ENCODE measurements around the gene ZNF692. TPM values are rescaled to one million over a fixed set of nuclear protein-coding genes. Genes with fewer than 3 reads are reported as not detected.

ZNF692 gene
- total and polyA plus RNA-seq, 7 donors, result 13.4 to 30.8 (median 19.6) TPM

DNA sequence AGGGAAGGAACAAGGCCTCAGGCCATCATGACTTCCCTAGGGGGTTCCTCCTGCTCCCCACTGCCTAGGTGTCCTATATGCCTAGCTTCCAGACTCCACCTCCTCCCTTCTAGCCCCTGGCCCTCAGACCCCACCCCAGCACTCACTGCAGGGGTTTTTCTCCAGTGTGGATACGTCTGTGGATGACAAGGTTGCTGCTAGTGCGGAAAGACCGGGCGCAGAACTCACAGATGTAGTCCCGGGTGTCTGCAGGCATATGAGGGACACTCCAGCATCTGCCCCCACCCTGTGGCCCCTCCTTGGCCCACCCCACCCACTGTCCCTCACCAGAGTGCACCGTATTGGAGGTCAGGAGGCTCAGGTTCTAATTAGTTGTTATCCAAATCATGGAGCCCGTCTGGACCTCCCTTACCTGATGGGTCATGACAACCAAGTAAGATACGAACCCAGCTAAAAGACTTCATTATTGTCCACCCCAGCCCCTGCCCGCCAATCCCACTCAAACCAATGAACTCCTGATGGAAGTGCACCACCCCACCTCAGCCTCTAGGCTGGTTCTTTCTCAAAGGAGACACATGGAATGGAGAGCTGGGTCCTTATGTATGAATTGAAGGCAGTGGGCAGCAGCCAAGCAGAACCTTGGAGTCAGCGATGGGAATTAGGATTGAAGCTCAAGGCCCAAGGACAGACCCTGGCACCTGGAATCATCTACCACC is 8.2 kb downstream of the ZNF692 start:
- WGBS, 3 donors, result 79 to 82% (median 79%) methylated on average over 10 of the region's 10 CpGs
- no peaks in the 10 kb centered on the region for H3K9me3 ChIP-seq
- H3K36me3 ChIP-seq (ENCODE audit: insufficient read depth in 1 of 2, low read depth in 1 of 2), result peaks cover 21 to 77% of the 10 kb centered on the region in 2 donors
- intact Hi-C loops (cut with DNase I), result no loop called here
- no peak overlapping the region for H3K27ac ChIP-seq
- no peaks in the 10 kb centered on the region for H3K4me1 ChIP-seq
- H3K4me3 ChIP-seq, result no peak overlapping the region
- ATAC-seq (no peak), DNase-seq (no peak)
- H3K27me3 ChIP-seq (ENCODE audit: insufficient read depth in 3 of 3, low read length in 2 of 3), result no peaks in the 10 kb centered on the region
- TF ChIP-seq CTCF (IDR thresholded peaks at IDR 0.05), result no peak

GRCh38 chr1:248850124-248850523 is 8.8 kb downstream of the ZNF692 start:
- no peak for ATAC-seq
- Histone ChIP-seq H3K9me3 (no peaks in the 10 kb centered on the region), H3K4me1 (no peaks in the 10 kb centered on the region), H3K27ac (no peak overlapping the region), H3K36me3 (ENCODE audit: insufficient read depth in 1 of 2, low read depth in 1 of 2) (peaks cover 21 to 78% of the 10 kb centered on the region in 2 donors), H3K27me3 (ENCODE audit: insufficient read depth in 3 of 3, low read length in 2 of 3) (no peaks in the 10 kb centered on the region), H3K4me3 (no peak overlapping the region)
- 91 to 95% (median 93%) methylated on average over 9 of the region's 9 CpGs for WGBS, 3 donors
- no peak for DNase-seq
- no peak for TF ChIP-seq CTCF (IDR thresholded peaks at IDR 0.05)
- intact Hi-C loops (cut with DNase I), result no loop called here

DNA sequence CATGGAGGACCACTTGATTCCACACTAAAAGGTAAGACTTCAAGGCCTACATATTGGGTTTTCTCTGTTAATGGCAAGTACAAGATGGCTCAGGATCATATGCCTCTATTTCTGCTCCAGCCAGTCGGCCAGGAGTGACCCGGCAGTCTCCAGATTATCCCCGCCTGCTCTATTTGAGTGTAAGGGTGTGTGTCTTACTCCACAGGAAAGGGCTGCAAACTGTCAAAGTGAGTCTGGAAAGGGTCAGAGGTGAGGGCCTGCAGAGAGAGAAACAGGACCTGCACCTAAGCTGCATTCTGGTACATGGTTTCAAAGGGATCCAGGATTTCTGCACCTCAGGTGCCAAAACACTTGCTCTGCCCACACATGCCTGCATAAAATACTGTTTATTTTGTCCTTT is 9.2 kb downstream of the ZNF692 start:
- DNase-seq (no peak), ATAC-seq (no peak)
- intact Hi-C loops (cut with DNase I), result no loop called here
- Histone ChIP-seq H3K27ac (no peak overlapping the region), H3K9me3 (no peaks in the 10 kb centered on the region), H3K4me3 (no peak overlapping the region), H3K27me3 (ENCODE audit: insufficient read depth in 3 of 3, low read length in 2 of 3) (no peaks in the 10 kb centered on the region), H3K36me3 (ENCODE audit: insufficient read depth in 1 of 2, low read depth in 1 of 2) (peaks cover 21 to 79% of the 10 kb centered on the region in 2 donors), H3K4me1 (no peaks in the 10 kb centered on the region)
- WGBS, 3 donors, result 69 to 87% (median 83%) methylated on average over 3 of the region's 3 CpGs
- TF ChIP-seq CTCF (IDR thresholded peaks at IDR 0.05), result no peak

DNA sequence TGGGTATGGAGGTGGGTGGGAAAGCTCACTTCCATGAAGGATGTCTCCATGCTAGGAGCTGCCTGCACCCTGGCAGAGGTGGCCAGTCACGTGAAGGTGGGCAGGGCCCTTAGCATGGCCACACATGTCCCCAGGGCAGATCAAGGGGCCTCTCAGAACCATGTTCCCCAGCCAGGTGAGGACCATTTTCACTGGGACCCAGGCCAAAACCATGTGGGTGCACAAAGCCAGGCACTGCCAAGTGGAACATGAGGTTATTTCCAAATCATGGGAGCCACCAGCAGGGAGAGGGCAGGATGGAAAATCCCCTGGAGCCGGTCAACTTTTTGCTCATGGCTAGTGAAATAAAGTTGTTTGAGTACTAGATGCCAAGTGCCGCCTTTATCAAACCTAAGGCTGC is 9.7 kb downstream of the ZNF692 start:
- H3K27ac ChIP-seq, result no peak overlapping the region
- H3K4me3 ChIP-seq, result no peak overlapping the region
- H3K4me1 ChIP-seq, result no peaks in the 10 kb centered on the region
- ATAC-seq (no peak), DNase-seq (no peak)
- 74 to 92% (median 75%) methylated on average over 3 of the region's 3 CpGs for WGBS, 3 donors
- intact Hi-C loops (cut with DNase I), result no loop called here
- no peaks in the 10 kb centered on the region for H3K9me3 ChIP-seq
- H3K27me3 ChIP-seq (ENCODE audit: insufficient read depth in 3 of 3, low read length in 2 of 3), result no peaks in the 10 kb centered on the region
- no peak for TF ChIP-seq CTCF (IDR thresholded peaks at IDR 0.05)
- peaks cover 25 to 81% of the 10 kb centered on the region in 2 donors for H3K36me3 ChIP-seq (ENCODE audit: insufficient read depth in 1 of 2, low read depth in 1 of 2)

GRCh38 chr1:248848602-248849001 is 10.3 kb downstream of the ZNF692 start:
- no peak for DNase-seq
- Histone ChIP-seq H3K9me3 (no peaks in the 10 kb centered on the region), H3K36me3 (ENCODE audit: insufficient read depth in 1 of 2, low read depth in 1 of 2) (peaks cover 25 to 76% of the 10 kb centered on the region in 2 donors), H3K27me3 (ENCODE audit: insufficient read depth in 3 of 3, low read length in 2 of 3) (no peaks in the 10 kb centered on the region), H3K4me3 (no peak overlapping the region), H3K4me1 (peaks cover 5% of the 10 kb centered on the region), H3K27ac (no peak overlapping the region)
- no peak for TF ChIP-seq CTCF (IDR thresholded peaks at IDR 0.05)
- intact Hi-C loops (cut with DNase I), result no loop called here
- no peak for ATAC-seq
- 91 to 97% (median 91%) methylated on average over 8 of the region's 8 CpGs for WGBS, 3 donors

Data from psoas muscle (tissue), 8 donors.